Smooth muscle cell of the brain vasculature (primary cell): Measurements from ENCODE around the gene GANC.
"Not testable (repeated sequence)": the region's sequence is repeated elsewhere in the genome, so short reads cannot be mapped to it uniquely, and the experiment has no call there.

Experiments used
- DNase-seq: peaks from one replicate; pipeline ENCODE4 v3.0.0-alpha.2; 2012; ENCODE audit warnings: low read depth, low spot score

GANC gene

DNA sequence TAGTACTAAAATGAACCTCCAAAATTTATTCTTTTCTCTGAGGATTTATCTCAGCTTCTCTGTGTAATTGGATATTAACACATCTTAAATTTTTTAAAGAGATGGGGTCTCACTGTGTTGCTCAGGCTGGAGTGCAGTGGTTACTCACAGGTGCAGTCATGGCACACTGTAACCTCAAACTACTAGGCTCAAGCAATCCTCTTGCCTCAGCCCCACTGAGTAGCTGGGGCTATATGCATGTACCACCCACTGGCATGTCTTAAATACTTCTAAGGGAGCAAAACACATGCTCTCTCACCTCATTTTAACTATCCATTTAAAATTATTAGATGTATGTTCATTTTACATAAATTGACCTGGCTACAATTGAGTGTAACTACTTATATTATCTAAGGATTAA is 11.6 kb downstream of the GANC start:
- no peak for DNase-seq

DNA sequence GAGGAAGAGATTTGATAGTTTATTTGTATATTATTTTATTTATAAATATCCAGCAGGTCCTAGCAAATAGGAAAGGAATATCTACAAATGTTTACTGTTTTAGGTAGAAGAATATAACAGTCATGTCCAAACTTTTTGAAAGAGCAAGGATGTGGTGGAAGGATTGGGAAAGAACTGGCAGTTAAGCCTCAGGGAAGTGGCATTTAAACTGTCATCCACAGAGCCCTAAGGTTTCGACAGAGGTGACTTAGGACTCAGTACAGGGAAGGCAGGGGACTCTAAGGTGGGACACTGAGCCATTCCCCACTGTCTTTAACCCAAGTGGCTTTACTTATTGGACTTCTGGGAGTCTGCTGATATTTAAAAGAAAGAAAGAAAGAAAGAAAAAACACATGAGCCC is 12.0 kb downstream of the GANC start:
- DNase-seq, result no peak

DNA sequence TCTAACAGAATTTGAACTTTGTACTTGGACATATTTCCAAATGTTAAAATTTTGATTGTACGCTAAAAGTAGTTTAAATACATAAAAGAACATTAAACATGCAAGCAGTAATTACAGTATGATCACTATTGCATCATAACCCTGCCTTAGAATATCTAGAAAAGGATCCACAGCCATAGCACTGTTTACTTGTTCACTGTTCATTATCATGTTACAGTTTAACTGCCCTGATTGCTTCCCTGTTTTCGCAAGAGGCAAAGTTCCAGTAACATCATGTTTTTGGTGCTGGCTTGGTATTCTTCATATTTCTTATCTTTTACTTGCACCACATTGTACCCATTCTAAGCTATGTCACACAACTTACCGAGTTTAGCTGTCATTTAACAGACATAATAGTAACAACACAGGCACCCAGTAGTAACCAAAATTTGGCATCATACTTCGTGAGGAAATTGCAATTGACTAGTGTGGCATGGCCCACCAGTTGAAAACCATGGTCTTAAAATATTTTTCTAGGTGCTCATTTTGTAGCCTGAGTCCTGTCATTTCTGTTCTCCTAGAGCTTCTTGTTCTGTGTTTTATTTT is 13.5 kb downstream of the GANC start:
- DNase-seq, result no peak

DNA sequence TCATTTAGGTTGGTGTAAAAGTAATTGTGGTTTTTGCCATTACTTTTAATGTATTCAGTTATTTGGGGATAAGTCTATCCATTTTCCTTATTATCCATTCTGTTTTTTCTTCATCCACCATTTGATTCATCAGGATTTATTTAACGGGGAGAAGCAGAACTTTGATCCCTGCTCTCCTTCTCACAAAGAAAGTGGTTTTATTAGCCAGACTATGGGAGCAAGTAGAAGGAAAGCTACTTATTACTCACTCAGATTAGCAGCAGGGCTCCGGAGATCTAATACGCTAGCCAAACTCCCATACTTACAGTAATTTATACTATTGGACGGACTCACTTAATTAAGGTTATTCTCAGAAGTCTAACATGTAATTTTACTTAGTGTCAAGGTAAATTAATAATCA is 14.9 kb downstream of the GANC start:
- DNase-seq, result no peak

DNA sequence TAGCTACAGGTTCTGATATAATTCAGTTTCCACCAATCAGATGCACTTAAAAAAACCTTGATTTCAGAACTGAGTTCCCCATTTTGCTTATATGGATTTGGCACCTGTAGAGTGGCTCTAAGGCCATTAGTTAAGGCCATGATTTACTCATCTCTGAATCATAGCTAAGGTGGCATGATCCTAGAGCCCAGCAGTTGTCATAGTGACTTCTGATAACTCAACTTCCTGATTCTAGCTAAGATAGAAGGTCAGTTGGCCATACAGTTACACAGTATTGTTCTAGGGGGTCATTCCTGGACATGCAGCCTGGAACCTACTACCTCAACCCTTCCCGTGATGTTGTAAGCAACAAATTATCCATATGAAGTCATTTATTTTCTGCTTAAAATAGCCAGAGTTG is 16.2 kb downstream of the GANC start:
- no peak for DNase-seq

DNA sequence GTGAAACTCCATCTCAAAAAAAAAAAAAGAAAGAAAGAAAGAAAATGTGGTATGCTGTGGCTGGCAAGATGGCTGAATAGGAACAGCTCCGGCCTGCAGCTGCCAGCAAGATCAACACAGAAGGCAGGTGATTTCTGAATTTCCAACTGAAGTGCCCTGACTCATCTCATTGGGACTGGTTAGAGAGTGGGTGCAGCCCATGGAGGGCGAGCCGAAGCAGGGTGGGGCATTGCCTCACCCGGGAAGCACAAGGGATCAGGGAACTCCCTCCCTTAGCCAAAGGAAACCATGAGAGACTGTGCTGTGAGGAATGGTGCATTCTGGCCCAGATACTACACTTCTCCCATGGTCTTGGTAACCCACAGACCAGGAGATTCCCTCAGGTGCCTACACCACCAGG is 28.0 kb downstream of the GANC start:
- DNase-seq, result not testable (repeated sequence)

DNA sequence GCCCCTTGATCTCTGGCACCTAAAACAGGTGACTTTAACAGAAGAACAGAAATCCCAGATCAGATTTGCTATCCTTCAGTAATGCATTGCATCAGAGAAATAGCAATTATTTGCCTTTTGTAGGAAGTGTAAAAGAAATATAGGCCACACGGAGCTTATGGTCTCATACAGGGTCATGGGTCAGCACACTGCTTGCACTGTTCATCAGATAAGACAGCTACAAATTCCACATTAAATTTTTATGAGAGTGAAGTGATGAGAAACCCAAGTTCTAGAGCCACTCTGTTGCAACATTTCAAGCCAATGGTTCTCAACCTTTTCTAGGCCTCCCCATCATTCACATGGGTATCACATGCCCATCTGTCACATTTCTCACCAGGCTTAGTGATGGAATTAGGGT is 33.7 kb downstream of the GANC start:
- no peak for DNase-seq

DNA sequence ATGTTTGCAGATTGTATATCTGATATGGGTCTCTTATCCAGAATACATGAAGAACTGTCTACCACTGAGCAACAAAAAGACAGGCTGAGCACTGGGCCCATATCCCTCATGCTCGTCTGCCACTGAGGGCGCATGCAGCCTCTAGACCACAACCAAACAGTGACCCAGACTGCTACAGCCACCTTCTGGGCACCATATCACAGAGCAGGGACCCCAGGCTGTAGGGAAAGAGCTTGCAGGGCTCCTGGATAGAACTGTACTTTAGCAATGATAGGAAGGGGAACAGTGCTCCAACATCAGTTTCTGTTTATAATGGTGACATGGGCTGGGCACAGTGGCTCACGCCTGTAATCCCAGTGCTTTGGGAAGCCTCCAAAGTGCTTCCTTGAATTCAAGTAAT is 40.5 kb downstream of the GANC start:
- DNase-seq, result no peak

DNA sequence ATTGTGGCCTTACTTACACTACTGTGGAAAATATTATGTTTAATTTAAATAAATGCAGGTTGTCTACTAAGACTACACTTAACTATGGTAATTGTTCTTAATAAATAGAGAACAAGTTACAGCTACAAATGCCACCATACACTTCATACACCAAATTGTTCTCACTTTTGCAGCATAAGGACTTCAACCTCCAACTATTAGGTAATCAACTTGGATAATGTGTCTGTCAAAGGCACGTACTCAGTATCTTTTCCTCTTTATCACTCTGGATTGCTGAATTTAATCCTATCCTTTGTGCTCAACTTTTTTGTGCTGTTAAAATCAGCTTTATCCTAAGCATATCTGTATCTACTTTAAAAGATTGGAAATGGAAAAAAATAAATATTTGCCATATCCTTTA is 41.8 kb downstream of the GANC start:
- no peak for DNase-seq

DNA sequence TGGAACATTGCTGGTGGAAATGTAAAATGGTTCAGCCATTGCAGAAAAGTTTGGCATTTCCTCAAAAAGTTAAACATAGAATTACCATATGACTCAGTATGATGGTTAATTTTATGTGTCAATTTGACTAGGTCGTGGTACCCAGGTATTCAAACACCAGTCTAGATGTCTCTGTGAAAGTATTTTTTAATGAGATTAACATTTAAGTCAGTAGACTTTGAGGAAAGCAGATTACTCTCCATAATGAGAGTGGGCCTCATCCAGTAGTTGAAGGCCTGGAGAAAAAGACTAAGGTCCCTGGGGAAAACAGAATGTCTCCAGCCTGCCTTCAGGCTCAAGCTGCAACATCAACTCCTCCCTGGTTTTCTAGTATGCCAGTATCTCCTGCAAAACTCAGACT is 42.5 kb downstream of the GANC start:
- no peak for DNase-seq

DNA sequence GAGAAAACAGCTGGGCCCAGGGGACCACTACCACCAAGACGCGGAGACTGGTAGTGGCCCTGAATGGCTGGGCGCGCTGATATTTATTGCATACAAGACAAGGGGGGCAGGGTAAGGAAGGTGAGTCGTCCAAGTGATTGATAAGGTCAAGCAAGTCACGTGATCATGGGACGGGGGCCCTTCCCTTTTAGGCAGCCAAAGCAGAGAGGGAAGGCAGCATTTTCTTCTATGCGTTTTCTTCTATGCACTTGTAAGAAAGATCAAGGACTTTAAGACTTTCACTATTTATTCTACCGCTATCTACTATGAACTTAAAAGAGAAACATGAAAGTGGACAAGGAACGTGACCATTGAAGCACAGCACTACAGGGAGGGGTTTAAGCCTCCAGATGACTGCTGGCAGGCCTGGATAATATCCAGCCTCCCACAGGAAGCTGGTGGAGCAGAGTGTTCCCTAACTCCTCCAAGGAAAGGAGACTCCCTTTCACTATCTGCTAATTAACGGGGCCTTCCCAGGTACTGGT is 43.3 kb downstream of the GANC start:
- not testable (repeated sequence) for DNase-seq

DNA sequence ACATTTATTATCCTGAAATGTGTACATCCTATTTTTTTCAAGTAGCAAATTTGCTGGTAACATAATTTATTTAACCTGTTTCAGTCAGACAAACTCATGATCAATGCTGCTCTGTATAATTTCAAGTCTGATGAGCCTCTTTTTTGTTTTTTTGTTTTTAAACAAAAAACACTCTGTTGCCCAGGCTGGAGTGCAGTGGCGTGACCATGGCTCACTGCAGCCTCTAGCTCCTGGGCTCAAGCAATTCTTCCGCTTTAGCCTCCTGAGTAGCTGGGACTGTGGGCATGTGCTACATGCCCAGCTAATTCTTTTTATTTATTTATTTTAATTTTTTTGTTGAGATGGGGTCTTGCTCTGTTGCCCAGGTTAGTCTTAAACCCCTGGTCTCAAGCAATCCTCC is 46.2 kb downstream of the GANC start:
- no peak for DNase-seq

DNA sequence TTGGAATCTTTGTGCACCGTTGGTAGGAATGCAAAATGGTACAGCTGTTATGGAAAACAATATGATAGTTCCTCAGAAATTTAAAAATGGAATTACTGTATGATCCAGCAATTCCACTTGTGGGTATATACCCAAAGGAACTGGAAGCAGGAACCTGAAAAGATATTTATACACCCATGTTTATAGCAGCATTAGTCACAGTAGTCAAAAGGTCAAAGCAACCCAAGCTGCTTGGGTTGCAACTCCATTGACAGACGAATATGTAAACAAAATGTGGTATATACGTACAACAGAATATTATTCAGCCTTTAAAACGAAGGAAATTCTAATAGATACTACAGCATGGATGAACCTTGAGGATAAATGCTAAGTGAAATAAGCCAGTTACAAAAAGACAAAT is 51.3 kb downstream of the GANC start:
- DNase-seq, result no peak

DNA sequence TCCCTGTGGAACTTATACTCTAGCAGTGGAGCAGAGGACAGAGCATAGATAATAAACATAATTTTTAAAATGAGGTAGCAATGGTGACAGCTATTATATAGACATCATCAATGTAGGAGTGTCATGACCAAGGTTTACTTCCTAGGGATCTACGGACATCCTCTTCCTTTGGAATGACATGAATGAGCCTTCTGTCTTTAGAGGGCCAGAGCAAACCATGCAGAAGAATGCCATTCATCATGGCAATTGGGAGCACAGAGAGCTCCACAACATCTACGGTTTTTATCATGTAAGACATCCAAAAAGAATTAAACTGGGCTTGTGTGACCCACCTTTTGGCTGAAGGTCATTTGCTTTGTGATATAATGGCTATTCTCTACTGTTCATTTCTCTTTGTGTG is 56.2 kb downstream of the GANC start:
- DNase-seq, result no peak

DNA sequence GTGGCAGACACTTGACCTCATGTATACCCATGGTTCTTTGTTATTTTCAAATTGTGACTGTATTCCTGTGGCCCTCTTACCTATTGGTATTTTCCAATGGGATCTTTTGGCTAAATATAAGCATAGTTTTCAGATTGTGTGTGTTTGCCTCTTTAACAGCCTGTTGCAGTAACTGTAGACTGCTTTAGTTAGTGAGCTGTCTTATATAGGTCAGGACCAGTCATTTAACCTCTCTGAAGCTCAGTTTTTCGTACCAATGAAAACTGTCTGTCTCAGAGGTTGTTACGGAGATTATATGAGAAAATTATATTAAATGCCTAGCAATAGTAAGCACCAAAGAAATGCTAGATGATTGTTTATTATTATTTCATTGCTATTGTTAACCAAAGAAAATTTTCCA is 57.0 kb downstream of the GANC start:
- no peak for DNase-seq

DNA sequence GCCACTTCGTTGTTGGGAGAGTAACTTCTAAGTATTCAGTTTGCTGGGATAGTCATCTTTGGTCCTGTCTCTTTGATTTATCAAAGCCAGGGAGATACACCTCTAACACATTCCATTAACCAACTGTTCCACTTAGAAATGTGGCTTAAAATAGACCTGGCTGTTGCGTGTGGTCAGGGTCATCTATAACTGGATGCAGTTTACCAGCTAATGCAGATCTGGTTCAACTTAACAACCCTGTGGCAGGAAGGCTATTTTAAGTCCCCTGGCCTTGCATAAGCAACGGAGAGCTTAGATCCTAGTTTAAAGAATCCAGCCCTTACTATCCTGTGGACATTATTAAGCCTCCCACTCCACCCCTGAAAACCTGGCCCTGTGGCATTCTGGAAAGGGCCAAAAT is 58.2 kb downstream of the GANC start:
- no peak for DNase-seq

DNA sequence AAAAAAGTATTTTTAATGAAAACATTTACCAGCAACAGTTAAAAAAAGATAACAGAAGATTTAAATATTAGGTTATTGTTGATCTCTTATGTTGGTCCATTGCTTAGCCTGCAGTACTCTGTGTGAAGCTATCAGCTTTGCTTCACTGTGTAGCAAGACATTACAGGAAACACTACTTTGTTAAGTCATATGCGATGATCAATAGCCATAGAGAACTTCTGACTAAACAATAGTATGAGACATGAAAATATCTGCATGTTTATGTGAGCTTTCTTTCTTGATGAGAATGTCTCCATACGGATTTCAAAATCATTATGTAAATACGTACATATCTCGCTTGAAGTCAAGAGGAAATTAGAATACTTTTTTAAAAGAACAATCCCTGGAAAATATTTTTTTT is 59.3 kb downstream of the GANC start:
- no peak for DNase-seq

DNA sequence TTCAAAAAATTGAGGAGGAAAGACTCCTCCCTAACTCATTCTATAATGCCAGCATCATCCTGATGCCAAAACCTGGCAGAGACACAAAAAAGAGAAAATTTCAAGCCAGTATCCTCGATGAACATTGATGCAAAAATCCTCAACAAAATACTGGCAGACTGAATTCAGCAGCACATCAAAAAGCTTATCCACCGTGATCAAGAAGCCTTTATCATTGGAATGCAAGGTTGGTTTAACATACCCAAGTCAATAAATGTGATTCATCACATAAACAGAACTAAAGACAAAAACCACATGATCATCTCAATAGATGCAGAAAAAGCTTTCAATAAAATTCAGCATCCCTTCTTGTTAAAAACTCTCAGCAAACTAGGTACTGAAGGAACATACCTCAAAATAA is 62.1 kb downstream of the GANC start:
- no peak for DNase-seq

DNA sequence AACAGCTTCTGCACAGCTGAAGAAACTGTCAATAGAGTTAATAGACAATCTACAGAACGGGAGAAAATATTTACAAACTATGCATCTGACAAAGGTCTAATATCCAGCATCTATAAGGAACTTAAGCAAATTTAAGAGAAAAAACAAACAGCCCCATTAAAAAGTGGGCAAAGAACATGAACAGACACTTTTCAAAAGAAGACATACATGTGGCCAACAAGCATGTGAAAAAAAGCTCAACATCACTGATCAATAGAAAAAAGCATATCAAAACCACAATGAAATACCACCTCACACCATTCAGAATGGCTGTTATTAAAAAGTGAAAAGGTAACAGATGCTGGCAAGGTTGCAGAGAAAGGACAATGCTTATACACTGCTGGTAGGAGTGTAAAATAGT is 63.6 kb downstream of the GANC start:
- not testable (repeated sequence) for DNase-seq

DNA sequence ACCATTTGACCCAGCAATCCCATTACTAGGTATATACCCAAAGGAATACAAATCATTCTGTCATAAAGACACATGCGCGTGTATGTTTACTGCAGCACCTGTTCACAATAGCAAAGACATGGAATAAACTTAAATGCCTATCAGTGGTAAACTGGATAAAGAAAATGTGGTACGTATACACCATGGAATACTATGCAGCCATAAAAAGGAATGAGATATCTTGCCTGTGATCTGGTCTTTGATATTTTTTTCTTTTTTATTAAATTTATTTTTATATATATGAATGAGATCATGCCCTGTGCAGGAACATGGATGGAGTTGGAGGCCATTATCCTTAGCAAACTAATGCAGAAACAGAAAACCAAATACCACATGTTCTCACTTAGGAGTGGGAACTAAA is 64.1 kb downstream of the GANC start:
- not testable (repeated sequence) for DNase-seq

DNA sequence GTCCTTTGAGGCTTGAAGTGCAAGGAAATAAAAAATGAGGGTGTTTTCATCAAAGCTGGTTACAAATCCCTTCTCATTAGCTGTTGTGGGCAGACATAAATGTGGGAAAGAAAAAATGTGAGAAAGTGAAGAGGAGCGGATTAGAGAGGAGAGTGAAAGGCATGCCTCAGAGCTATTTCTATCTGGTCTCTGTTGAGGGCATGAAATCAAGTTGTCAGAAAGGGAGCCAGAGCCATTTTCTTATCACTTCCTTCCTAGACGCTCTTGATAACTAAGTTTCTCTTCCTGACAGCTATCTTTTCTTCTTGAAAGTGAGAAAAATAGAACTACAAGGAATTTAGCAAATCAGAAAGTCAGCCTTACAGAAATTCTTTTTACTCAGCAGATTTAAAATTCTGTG is 65.5 kb downstream of the GANC start:
- DNase-seq, result no peak

DNA sequence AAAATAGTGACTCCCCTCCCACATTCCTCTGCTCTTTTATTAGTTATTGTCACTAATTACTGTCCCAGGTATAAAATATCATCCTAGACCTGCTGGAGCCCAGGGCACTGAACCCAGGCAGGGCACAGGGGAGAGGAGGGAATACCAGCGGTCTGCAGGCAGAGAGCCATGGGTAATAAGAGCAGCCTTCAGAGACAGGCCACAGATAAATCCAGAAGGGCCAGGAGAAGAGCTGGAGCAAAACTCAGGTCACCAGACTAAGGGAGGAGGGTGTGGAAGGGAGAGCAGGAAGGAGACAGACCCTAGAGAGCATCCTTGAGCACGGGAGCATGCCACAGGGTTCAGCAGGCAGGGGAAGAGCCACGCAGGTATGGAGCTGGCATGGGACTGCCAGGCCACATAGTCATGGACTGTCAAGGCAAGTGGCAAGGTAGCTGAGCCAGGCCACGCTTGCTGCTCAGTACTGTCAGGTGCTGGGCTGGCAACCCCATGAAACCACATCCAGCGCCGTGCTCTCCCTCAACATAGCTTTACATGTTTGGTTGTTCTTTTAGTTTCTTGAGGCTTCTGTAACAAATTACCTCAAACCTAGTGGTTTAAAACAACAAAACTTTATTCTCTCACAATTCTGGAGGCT is 70.7 kb downstream of the GANC start:
- DNase-seq, result no peak

DNA sequence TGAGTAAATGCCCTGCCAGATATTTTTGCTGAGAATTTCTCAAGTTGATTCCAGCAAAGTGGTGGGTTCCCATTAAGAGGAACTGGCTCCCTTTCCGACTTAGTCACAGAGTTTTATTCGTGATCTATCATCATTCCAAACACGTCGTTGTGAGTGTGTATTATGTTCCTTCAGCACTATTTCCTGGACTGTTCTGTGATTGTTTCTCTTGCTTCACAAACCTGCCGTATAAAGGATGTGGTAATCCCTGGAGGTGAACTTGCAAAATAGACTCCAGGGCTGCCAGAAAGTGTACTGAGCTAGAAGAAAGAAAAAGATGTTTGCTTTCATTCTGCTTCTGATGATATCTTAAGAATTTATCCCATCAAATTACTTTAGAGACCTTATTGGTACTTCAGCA is 71.8 kb downstream of the GANC start:
- no peak for DNase-seq

DNA sequence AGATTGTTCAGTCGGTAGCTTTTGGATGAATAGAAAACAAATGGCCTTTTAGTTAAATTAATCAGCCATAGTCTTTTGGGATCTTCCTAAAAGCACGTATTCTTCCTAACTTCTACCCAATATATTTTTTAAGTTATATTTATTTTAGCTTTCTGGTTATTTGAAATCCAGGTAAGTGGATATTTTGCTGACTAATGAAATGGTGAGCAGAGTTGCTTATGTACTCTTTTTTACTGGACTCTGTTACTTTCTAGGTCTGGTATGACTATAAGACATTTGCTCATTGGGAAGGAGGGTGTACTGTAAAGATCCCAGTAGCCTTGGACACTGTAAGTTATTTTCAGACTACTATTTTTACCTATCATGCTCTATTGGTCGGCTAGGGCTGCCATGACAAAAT is 72.5 kb downstream of the GANC start:
- DNase-seq, result no peak
